Dermis blood vessel endothelial cell (primary cell): Measurements from ENCODE around the gene ATG16L2. TPM values are rescaled to one million over a fixed set of nuclear protein-coding genes. Genes with fewer than 3 reads are reported as not detected.
A peak's percentile ranks its signal among the peaks of the same experiment; 100 is the strongest.
"Not testable (repeated sequence)": the region's sequence is repeated elsewhere in the genome, so short reads cannot be mapped to it uniquely, and the experiment has no call there.

Experiments
- DNase-seq: peaks from one replicate; pipeline ENCODE4 v3.0.0; 2010
- total RNA-seq: library from RNA; depleted of rRNA; stranded (reverse); fragments of >200 nt; gene quantifications from 2 replicates; pipeline ENCODE4 v1.2.3, GENCODE V29; 2014

The ATG16L2 gene
- total RNA-seq, 1 donor from 2014 or later: 22.1 TPM

- not testable (repeated sequence) for DNase-seq
These were observed 7.8 kb upstream of the ATG16L2 start for GRCh38 chr11:72806378-72806777.

DNA sequence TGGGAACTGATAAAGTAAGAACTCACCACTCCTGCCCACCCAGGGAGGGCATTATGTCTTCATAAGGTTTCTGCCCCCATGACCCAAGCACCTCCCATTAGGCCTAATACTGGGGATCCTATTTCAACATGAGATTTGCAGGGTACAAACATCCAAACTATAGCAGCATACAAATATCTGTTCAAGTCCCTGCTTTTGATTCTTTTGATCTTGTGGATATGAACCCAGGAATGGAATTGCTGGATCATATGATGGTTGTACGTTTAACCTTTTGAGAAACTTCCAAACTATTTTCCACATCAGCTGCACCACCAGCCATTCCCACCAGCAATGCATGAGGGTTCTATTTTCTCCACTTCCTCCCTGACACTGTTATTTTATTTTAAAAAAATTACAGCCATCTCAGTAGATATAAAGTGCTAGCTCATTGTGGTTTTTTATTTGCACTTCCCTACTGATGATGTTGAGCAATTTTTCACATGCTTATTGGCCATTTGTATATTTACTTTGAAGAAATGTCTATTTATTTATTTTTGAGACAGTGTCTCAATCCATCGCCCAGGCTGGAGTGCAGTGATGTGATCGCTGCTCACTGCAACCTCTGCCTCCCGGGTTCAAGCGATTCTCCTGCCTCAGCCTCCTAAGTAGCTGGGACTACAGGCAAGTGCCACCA is 7.1 kb upstream of the ATG16L2 start:
- no peak for DNase-seq

- no peak for DNase-seq
These were observed 6.4 kb upstream of the ATG16L2 start for GRCh38 chr11:72807792-72808191.

GRCh38 chr11:72808331-72808798 is 5.8 kb upstream of the ATG16L2 start:
- DNase-seq: no peak

DNA sequence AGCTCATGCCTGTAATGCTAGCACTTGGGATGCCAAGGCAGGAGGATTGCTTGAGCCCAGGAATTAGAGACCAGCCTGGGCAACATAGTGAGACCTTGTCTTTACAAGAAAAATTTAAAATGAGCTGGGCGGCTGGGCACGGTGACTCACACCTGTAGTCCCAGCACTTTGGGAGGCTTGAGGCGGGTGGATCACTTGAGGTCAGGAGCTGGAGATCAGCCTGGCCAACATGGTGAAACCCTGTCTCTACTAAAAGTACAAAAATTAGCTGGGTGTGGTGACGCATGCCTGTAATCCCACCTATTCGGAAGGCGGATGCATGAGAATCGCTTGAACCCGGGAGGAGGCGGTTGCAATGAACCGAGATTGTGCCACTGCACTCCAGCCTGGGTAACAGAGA is 2.5 kb upstream of the ATG16L2 start:
- not testable (repeated sequence) for DNase-seq

DNA sequence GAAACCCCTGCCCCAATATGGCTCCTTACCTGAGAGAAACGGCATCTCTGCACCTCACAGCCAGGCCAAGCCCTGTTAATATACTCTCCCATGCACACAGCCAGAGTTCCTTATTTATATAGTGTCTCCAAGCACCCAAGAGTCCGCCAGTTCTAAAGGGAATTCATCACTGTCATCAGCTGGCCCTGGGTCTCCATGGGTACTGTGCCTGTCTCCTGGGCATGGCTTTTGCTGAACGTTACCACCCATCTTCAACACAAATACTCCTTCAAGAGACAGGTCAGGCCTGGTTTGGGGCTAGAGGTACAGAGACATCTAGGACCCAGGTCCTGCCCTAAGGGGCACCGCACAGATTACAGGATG is 1.6 kb upstream of the ATG16L2 start:
- DNase-seq: no peak

DNA sequence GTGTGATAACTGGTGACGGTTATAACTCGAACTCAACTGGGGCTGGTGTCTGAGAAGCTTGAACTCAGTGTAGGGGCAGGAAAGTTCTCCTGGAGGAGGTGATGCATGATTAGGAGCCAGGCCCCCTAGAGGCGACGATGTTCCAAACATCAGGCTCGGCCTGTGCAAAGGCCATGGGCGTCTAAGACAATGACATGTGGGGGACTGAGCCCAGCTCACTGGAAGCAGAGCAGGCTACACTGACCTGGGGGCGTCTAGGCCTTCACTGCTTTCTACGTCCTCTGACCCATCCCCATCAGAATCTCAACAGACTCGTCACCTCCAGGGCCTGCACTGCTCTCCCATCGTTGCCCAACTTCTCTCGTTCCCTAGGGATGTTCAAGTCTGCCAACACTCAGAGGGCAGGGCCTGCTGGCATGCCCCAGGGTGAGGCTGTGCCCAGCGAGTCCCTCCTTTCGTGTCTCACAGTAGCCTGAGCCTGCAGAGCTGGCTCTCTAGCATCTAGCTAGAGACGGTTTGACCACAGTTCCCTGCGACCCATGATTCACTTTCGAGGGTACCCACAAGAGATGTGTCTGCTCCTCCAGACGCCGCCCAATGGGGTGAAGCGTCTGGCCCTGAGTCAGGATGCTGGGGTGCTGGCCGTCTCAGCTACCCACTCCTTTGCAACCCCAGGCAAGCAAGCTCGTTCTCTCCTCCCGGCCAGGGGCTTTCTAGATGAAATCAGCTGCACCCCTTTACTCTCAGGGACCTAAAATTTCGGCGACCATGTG is 1.1 kb upstream of the ATG16L2 start:
- DNase-seq: peak; percentile 76

GRCh38 chr11:72813740-72814285 is 398 bp upstream of the ATG16L2 start:
- peak; percentile 77 for DNase-seq

GRCh38 chr11:72815110-72815618 is 953 bp downstream of the ATG16L2 start:
- DNase-seq: no peak

DNA sequence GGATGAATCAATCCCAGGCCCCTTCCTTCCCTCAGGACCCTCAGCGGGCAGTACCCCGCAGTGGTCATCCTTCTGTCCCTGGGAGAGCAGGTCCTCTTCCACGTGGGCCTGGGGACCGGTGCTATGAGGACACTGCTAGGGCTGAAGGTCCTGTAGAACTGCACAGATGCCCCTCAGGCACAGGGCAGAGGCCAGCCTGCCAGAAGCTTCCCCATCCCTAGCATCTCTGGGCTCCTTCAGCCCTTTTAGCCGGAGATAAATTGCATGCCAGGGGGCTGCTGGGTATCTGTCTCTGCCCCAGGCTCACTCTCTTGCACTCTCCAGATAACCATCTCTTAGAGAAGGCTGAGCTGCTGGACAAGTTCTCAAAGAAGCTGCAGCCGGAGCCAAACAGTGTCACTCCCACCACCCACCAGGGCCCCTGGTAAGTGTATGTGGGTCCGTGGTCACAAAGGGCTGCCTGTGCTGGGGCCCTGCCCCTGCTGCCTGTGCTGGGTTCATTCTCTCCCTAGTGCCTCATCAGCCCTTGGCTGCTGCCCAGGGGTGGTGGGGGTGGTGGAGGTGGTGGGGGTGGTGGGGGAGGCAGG is 2.3 kb downstream of the ATG16L2 start:
- no peak for DNase-seq

GRCh38 chr11:72817966-72818365 is 3.8 kb downstream of the ATG16L2 start:
- no peak for DNase-seq

DNA sequence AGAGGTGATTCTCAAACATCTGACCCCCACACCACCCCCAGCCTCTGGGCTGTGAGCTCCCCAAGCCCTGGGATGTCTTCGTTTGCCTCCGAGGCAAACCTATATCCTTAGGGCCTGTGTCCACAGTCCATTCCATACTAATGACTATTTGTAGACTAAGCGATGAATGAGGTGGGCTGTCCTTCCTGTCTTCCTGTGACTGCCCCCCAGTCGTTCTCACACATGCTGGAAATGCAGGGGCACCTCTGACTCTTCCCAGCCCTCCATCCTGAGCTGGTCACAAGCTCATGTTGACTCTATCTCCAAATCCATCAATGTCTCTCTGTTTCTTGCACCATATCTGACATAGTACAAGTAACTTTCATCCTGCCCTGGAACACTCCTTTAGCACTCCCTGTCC is 4.8 kb downstream of the ATG16L2 start:
- no peak for DNase-seq

GRCh38 chr11:72820439-72821139 is 6.4 kb downstream of the ATG16L2 start:
- DNase-seq: no peak

DNA sequence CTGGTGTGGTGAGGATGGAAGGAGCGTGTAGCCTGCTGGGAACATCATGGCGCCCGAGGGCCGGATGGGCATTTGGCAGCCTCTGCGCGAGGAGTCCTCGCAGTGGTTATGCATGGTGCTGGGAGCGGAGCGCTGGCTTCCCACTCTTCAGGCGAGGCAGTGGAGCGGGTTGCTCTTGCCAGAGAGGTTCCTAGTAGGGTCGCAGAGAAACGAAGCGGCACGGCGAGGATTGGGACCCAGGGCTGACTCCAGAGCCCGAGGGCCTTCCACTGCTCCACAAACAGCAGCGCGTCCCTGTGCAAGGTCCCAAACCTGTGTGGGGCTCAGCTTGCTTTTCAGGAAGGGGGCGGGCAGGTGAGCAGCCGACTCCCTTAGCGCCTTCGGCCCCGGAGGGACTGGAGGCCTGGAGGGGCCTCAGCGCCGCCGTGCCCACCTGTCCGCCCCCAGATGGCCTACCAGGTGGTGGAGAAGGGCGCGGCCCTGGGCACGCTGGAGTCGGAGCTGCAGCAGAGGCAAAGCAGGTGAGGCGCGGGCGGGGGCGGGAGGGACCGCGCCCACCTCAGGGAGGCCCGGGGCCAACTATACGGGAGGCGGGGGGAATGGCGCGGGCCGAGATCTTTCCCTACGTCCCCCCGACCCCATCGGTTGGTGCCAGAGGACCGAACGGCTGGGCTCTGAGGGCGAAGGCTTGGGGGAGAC is 7.2 kb downstream of the ATG16L2 start:
- no peak for DNase-seq

DNA sequence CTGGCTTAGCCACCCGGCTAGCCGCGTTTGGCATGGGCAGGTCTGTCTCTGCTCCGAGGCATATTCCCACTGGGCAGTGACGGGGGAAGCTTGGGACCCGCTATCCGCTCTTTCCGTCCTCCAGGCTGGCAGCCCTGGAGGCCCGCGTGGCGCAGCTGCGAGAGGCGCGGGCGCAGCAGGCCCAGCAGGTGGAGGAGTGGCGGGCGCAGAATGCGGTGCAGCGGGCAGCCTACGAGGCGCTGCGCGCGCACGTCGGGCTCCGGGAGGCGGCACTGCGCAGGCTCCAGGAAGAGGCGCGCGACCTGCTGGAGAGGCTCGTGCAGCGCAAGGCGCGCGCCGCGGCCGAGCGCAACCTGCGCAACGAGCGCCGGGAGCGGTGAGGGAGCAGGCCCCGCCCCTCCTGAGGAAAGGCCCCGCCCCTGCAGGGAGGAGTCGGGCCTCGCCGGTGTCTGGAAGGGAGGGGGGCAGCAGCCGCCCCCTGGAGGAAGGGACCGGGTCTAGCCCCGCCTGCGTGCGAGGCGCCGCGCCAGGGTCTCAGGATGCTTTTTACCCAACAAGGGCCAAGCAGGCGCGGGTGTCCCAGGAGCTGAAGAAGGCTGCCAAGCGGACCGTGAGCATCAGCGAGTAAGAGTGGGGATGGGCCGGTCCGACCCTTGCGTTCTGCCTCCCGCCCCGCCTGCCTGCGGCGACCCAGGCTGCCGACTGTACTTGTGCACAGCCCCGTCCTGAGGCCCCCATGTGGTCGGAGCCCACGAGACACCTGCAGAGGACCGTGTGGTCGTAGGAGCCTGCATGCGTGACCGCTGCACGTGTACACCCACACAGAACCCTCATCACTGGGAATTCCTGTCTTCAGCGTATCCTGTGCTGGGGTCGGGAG is 7.9 kb downstream of the ATG16L2 start:
- peak; percentile 93 for DNase-seq

- DNase-seq: no peak
These were observed 9.0 kb downstream of the ATG16L2 start for GRCh38 chr11:72823105-72823804.

DNA sequence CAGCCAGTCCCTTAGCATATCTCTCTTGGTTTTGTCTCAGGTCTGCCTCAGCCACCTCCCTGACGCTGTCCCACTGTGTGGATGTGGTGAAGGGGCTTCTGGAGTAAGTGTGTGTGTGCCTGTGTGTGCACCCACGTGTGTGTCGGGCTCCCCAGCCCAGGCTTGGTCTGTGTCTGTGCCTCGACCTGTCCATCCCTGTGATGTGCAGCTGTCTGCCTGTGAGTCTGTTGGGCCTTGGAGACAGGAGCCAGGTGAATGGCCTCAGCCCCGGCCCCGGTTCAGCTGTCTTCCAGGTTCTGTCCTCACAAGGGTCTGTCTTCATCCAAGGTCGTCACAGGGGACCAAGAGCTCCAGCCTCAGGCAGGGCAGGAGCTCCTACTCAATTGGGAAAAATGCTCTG is 9.8 kb downstream of the ATG16L2 start:
- no peak for DNase-seq

DNA sequence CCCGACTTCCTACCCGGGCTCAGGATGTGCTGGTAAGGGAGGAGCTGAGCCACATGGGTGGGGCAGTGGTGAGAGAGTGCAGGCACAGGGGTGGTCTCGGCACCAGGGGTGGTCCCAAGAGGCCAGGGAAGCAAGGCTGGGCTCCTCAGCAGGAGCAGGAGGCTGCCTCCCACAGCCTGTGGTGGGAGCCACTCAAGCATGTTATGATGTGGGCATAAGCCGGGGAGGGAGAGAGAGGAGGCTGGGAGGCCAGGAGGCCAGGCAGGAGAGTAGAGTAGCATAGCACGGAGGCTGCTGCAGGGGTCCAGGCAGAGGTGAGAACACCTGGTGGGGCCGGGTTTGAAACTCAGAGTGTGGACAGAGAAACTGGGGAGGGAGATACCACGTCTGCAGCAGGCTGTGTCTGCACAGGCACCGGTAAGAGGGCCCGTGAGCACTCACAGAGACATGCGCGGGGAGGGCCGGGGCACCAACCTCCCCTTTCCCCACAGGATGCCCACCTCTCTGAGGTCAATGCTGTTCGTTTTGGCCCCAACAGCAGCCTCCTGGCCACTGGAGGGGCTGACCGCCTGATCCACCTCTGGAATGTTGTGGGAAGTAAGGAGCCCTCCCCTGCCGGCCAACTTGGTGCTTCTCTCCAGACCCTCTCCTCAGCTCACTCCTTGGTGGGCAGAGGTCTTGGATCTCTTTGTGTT is 10.7 kb downstream of the ATG16L2 start:
- no peak for DNase-seq

- no peak for DNase-seq
These were observed 11.4 kb downstream of the ATG16L2 start for GRCh38 chr11:72825661-72826060.
